ENCODE data around the gene SPOUT1.

DNA sequence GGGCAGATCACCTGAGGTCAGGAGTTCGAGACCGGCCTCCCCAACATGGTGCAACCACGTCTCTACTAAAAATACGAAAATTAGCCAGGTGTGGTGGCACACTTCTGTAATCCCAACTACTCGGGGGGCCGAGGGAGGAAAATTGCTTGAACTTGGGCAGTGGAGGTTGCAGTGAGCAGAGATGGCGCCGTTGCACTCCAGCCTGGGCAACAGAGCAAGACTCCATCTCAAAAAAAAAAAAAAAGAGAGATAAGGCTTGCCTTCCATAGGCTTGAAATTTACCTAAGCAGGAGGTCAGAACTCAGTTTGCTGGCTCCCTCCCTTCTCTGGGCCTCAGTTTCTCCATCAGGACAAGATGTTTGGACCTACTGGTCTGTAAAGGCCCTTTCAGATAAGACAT is 1.3 kb downstream of the SPOUT1 start:
- TF ChIP-seq TAF1 (IDR thresholded peaks at IDR 0.05; ENCODE audit: low read depth) (no peak), EZH2 (IDR thresholded peaks at IDR 0.05; ENCODE audit: borderline replicate concordance, insufficient read depth, low read length, poor library complexity, severe bottlenecking) (no peak), SMC3 (conservative IDR thresholded peaks at IDR 0.05; ENCODE audit: poor library complexity) (no peak)
- TF ChIP-seq, protein P1, sequence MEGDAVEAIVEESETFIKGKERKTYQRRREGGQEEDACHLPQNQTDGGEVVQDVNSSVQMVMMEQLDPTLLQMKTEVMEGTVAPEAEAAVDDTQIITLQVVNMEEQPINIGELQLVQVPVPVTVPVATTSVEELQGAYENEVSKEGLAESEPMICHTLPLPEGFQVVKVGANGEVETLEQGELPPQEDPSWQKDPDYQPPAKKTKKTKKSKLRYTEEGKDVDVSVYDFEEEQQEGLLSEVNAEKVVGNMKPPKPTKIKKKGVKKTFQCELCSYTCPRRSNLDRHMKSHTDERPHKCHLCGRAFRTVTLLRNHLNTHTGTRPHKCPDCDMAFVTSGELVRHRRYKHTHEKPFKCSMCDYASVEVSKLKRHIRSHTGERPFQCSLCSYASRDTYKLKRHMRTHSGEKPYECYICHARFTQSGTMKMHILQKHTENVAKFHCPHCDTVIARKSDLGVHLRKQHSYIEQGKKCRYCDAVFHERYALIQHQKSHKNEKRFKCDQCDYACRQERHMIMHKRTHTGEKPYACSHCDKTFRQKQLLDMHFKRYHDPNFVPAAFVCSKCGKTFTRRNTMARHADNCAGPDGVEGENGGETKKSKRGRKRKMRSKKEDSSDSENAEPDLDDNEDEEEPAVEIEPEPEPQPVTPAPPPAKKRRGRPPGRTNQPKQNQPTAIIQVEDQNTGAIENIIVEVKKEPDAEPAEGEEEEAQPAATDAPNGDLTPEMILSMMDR (IDR thresholded peaks at IDR 0.05; ENCODE audit: poor library complexity, severe bottlenecking) = no peak
